Activated CD8-positive, alpha-beta memory T cell treated with anti-CD3 and anti-CD28 coated beads, Interleukin-2, amount 50 U/mL, for 24 hours (primary cell): ENCODE results near the gene C13orf46.
"Not testable (repeated sequence)": the region's sequence is repeated elsewhere in the genome, so short reads cannot be mapped to it uniquely, and the experiment has no call there.

Experiments used
- DNase-seq: peaks from one replicate; pipeline ENCODE4 v3.0.0-alpha.2; 2020; ENCODE audit errors: extremely low read depth

Gene C13orf46

GRCh38 chr13:113924184-113924901, 49.5 kb downstream of the C13orf46 start:
- DNase-seq, result no peak

GRCh38 chr13:113923376-113924063, 50.4 kb downstream of the C13orf46 start:
- no peak for DNase-seq

GRCh38 chr13:113922412-113923118, 51.3 kb downstream of the C13orf46 start:
- DNase-seq, result no peak

- no peak for DNase-seq
Measured at GRCh38 chr13:113921763-113922162, 52.1 kb downstream of the C13orf46 start.

- no peak for DNase-seq
Measured at GRCh38 chr13:113920606-113921286, 53.1 kb downstream of the C13orf46 start.

GRCh38 chr13:113919761-113920559, 53.9 kb downstream of the C13orf46 start:
- DNase-seq, result no peak

GRCh38 chr13:113918981-113919701, 54.7 kb downstream of the C13orf46 start:
- DNase-seq, result no peak

- no peak for DNase-seq
Measured at GRCh38 chr13:113918580-113918979, 55.3 kb downstream of the C13orf46 start.

GRCh38 chr13:113917594-113918371, 56.1 kb downstream of the C13orf46 start:
- no peak for DNase-seq

- DNase-seq, result no peak
Measured at GRCh38 chr13:113917096-113917495, 56.8 kb downstream of the C13orf46 start.

GRCh38 chr13:113916330-113916815, 57.5 kb downstream of the C13orf46 start:
- DNase-seq, result no peak

GRCh38 chr13:113915786-113916329, 58.0 kb downstream of the C13orf46 start:
- DNase-seq, result no peak

- DNase-seq, result no peak
Measured at GRCh38 chr13:113915012-113915763, 58.7 kb downstream of the C13orf46 start.

- DNase-seq, result no peak
Measured at GRCh38 chr13:113914333-113915011, 59.4 kb downstream of the C13orf46 start.

GRCh38 chr13:113913838-113914237, 60.0 kb downstream of the C13orf46 start:
- not testable (repeated sequence) for DNase-seq

- not testable (repeated sequence) for DNase-seq
Measured at GRCh38 chr13:113913408-113913807, 60.5 kb downstream of the C13orf46 start.

GRCh38 chr13:113912596-113912995, 61.3 kb downstream of the C13orf46 start:
- no peak for DNase-seq
